GM19238 (cell line): ENCODE data around the gene DEFB131A.
"Not testable (repeated sequence)": the region's sequence is repeated elsewhere in the genome, so short reads cannot be mapped to it uniquely, and the experiment has no call there.

Source experiments
- DNase-seq: peaks from one replicate; pipeline ENCODE4 v3.0.0; 2011; ENCODE audit warnings: low spot score; ENCODE audit not compliant: insufficient read length

DEFB131A gene

GRCh38 chr4:9444114-9444513 lies at the start of gene DEFB131A:
Gene DEFB131A (plus strand): TSS chr4:9444414. CDS start chr4:9444534, 120 bp downstream.
- DNase-seq: not testable (repeated sequence)

- DNase-seq: not testable (repeated sequence)
These were observed 38.4 kb upstream of the DEFB131A start for GRCh38 chr4:9405774-9406173.

DNA sequence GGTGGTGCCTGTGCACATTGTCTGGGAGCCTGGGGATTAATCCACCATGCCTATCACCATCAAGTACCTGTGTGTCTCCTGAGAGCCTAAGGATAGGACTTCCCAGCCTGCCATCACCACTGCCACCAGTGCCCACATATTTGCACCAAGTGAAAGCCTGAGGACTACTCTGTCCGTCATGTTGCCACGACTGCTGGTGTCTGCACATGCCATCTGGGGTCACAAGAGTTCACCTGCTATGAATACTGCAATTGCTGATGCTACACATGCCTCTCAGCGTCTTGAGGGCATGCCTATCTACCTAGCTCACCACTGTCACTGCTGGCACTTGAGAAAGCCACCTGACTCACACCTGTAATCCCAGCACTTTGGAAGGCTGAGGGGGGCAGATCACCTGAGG lies 37.7 kb upstream of the DEFB131A start:
- not testable (repeated sequence) for DNase-seq

- no peak for DNase-seq
These were observed 34.4 kb upstream of the DEFB131A start for GRCh38 chr4:9409793-9410192.

GRCh38 chr4:9421884-9422455 lies 22.2 kb upstream of the DEFB131A start:
- DNase-seq: not testable (repeated sequence)

DNA sequence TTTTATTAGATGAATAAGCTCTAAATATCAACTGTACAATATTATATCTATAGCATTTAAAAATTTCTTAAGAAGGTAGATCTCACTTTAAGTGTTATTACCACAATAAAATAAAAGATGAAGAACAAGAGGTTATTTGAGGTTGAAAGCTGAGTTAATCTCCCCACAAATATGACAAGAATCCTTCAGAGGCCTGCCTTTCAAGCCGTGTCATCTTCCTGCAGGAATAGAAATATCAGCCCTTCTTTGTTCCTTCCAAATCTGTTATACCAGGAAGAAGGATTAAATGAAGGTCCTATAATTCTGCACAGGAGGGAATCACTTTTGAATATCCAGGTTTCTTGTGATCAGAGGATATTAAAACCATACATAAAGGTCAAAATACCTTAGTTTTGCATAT lies 18.3 kb upstream of the DEFB131A start:
- not testable (repeated sequence) for DNase-seq

DNA sequence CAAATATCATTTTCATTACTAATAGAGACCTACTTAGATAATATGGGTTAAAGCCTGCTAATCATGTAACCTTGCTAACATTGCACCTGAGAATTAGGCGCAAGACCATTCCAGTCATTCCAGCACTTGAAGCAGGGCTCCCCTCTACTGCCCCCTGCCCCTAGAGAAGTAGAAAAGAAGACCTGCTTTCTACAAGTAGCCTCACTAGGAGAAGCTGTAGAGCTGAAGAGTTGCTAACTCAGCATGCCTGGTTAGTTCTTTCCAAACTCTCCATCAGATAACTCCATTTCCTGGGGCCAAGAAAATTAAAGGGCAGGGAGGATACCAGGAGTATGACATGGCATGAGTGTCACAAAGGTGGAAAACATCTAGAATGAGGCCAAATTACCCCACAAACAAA lies 14.2 kb upstream of the DEFB131A start:
- DNase-seq: not testable (repeated sequence)

GRCh38 chr4:9433320-9433719 lies 10.9 kb upstream of the DEFB131A start:
- not testable (repeated sequence) for DNase-seq

GRCh38 chr4:9436728-9437127 lies 7.5 kb upstream of the DEFB131A start:
- DNase-seq: not testable (repeated sequence)

GRCh38 chr4:9442355-9442754 lies 1.9 kb upstream of the DEFB131A start:
- DNase-seq: not testable (repeated sequence)

DNA sequence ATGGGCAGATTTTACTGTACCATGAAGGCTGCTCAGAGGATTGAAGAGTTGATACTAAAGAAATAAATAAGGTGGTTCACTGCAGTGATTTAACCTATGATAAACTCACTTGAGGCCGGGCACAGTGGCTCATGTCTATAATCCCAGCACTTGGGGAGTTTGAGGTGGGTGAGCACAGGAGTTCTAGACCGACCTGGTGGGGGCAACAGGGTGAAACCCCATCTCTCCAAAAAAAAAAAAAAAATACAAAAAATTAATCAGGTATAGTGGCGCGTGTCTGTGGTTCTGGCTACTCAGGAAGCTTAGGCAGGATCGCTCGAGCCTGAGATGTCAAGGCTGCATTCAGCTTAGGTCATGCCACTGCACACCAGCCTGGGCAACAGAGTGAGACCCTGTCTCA lies 467 bp downstream of the DEFB131A start:
- not testable (repeated sequence) for DNase-seq

GRCh38 chr4:9452251-9452650 lies 8.0 kb downstream of the DEFB131A start:
- not testable (repeated sequence) for DNase-seq

GRCh38 chr4:9454284-9454683 lies 10.1 kb downstream of the DEFB131A start:
- DNase-seq: not testable (repeated sequence)

DNA sequence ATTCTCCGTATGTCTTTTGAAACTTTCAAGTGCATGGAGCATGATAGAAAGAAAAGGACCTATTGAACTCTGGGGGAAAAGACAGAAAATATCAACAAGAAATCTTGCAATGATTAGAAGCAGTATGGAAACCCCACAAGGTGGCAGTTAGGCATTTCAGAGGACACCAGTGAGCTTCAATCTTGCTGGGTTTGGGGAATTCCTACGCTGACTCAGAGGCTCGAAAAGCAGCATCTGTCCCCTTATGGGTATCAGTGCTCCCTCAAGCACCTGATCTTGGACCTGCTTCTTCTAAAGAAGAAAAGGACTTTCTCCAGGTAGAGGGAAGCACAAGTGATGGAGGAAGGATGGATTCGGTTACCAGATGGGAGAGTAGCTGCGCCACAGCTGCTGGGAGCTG lies 10.8 kb downstream of the DEFB131A start:
- not testable (repeated sequence) for DNase-seq

- DNase-seq: not testable (repeated sequence)
These were observed 35.3 kb downstream of the DEFB131A start for GRCh38 chr4:9479466-9479865.

DNA sequence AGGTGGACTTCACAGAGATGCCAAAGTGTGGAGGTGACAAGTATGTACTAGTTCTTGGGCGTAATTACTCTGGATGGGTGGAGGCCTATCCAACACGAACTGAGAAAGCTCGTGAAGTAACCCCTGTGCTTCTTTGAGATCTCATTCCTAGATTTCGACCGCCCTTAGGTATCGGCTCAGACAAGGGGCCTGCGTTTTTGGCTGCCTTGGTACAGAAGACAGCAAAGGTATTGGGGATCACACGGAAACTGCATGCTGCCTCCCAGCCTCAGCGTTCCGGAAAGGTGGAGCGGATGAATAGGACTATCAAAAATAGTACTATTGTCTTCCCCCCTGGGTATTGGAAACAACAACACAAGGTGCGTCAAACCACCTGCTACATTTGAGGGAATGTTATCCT lies 35.9 kb downstream of the DEFB131A start:
- DNase-seq: not testable (repeated sequence)

DNA sequence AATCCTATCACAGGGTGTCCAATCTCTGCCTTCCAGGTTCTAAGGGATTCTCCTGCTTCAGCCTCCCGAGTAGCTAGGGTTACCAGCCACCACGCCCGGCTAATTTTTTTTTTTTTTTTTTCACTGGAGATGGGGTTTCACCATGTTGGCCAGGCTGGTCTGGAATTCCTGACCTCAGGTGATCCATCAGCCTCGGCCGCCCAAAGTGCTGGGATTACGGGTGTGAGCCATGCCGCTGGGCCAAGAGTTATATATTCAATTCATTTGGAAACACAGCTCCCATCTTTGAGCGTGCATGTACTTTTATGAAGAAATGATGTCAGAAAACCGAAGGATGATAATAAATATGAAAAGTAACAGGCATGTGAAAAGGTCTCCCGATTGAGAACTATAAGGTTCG lies 38.7 kb downstream of the DEFB131A start:
- not testable (repeated sequence) for DNase-seq

DNA sequence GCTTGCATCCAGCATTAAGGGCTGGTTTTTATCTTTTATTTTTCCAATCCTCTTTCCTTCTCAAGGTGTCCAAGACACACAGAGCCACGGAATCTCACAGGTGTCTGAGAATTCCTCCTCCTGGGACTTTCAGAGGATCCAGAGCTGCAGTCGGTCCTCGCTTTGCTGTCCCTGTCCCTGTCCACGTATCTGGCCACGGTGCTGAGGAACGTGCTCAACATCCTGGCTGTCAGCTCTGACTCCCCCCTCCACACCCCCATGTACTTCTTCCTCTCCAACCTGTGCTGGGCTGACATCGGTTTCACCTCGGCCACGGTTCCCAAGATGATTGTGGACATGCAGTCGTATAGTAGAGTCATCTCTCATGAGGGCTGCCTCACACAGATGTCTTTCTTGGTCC lies 39.5 kb downstream of the DEFB131A start:
- DNase-seq: not testable (repeated sequence)

GRCh38 chr4:9486880-9487279 lies 42.7 kb downstream of the DEFB131A start:
- not testable (repeated sequence) for DNase-seq

DNA sequence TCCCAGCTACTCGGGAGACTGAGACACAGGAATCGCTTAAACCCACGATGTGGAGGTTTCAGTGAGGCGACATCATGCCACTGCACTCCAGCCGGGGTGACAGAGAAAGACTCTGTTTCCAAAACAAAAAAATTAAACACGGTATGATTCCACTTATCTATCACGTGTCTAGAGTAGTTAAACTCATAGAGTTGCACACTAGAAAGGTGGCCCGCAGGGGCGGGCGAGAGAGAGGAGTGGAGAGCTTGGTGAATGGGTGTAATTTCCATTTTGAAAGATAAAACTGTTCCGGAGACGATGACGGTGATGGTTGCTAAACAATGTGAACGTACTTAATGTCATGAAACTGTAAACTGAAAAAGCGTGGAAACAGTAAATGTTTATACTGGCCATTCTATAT lies 44.6 kb downstream of the DEFB131A start:
- DNase-seq: not testable (repeated sequence)

- DNase-seq: not testable (repeated sequence)
These were observed 46.3 kb downstream of the DEFB131A start for GRCh38 chr4:9490496-9490895.

DNA sequence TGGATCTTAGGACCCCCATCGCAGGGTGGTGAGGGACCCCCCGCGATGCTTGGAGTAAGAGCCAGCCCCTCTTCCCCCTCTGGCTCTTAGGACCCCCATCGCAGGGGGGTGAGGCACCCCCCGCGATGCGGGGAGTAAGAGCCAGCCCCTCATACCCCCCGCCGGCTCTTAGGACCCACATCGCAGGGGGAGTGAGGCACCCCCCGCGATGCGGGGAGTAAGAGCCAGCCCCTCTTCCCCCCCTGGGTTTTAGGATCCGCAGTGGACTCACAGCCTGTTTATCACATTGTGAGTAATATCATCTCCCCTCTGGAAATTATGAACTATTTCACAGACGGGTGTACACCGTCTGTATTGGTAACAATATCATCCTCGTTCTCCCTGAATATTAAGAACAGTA lies 46.8 kb downstream of the DEFB131A start:
- not testable (repeated sequence) for DNase-seq

GRCh38 chr4:9493589-9493988 lies 49.4 kb downstream of the DEFB131A start:
- DNase-seq: not testable (repeated sequence)
